ENCODE measurements around the gene HPSE2.

DNA sequence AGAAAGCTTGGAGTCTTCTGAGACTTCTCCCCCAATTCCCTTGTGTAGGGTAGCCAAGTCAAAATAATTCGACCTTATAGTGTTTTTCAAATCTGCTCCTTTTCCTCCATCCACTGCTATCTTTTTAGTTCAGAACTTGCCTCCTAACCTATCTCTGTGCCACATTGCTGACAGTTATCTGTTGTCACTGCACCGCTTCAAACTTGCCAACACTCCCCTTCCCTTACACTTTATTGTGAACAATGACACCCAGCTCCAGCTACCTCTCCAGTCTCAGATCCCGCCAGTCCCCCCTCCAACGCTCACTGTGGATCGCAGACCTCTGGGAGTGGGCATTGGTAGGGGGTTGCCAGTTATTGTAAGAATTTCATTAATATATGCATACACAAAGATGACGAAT is 772.6 kb downstream of the HPSE2 start:
- TF ChIP-seq REST (IDR thresholded peaks at IDR 0.05; ENCODE audit: low read depth), result no peak
- TF ChIP-seq ELF1 (IDR thresholded peaks at IDR 0.05; ENCODE audit: borderline replicate concordance, low read depth), result no peak
- no peak for TF ChIP-seq CTCF (IDR thresholded peaks at IDR 0.05 in 2 of 3, conservative IDR thresholded peaks at IDR 0.05 in 1 of 3; ENCODE audit: borderline replicate concordance in 1 of 3, insufficient read depth in 1 of 3, low read depth in 2 of 3, low read length in 2 of 3)
- TF ChIP-seq ZFX (IDR thresholded peaks at IDR 0.05), result no peak

Measured in HCT116 (cell line).